Endothelial cell of umbilical vein (primary cell): ENCODE data around the gene SHOC2.

Source experiments
- CTCF ChIP-seq, 2 donors: IDR thresholded peaks; 1 replicate in 1 of 2; 2 replicates in 1 of 2; pipeline ENCODE4 v1.5.1; 2011; ENCODE audit warnings: low read length in 2 of 2, mild to moderate bottlenecking in 2 of 2, moderate library complexity in 2 of 2, control low read depth in 1 of 2, inconsistent platforms in 1 of 2, low read depth in 1 of 2; ENCODE audit not compliant: insufficient read depth in 1 of 2; ENCODE audit errors: extremely low read depth in 1 of 2
- EZH2 ChIP-seq: IDR thresholded peaks from 2 replicates; pipeline ENCODE4 v1.6.1; 2012; ENCODE audit warnings: borderline replicate concordance, low read depth, mild to moderate bottlenecking, moderate library complexity, low read length, inconsistent platforms; ENCODE audit not compliant: severe bottlenecking
- FOS ChIP-seq: IDR thresholded peaks from 2 replicates; pipeline ENCODE4 v1.6.1; 2011; ENCODE audit warnings: mild to moderate bottlenecking, low read length, moderate library complexity, borderline replicate concordance; ENCODE audit not compliant: insufficient read depth
- JUN ChIP-seq: IDR thresholded peaks from 2 replicates; pipeline ENCODE4 v1.6.1; 2011; ENCODE audit warnings: borderline replicate concordance, low read depth; ENCODE audit not compliant: insufficient read length, insufficient read depth
- MAX ChIP-seq: IDR thresholded peaks from 2 replicates; pipeline ENCODE4 v1.6.1; 2011; ENCODE audit not compliant: insufficient read depth, insufficient read length
- MYC ChIP-seq: IDR thresholded peaks from one replicate; pipeline ENCODE4 v1.6.1; 2011; ENCODE audit warnings: mild to moderate bottlenecking, low read depth, low read length
- POLR2A ChIP-seq: IDR thresholded peaks from 2 replicates; pipeline ENCODE4 v1.6.1; 2012; ENCODE audit warnings: low read depth, mild to moderate bottlenecking, control low read depth, low read length
- POLR2AphosphoS5 ChIP-seq: IDR thresholded peaks from 2 replicates; pipeline ENCODE4 v1.6.1; 2012; ENCODE audit warnings: low read depth, mild to moderate bottlenecking, control low read depth, low read length, moderate library complexity; ENCODE audit not compliant: insufficient read depth

- TF ChIP-seq POLR2A (no peak), FOS (no peak), JUN (no peak), CTCF (IDR thresholded peaks at IDR 0.05; ENCODE audit: extremely low read depth in 1 of 2, insufficient read depth in 1 of 2, low read depth in 1 of 2, low read length in 2 of 2) (peak in 1 of 2 donors; percentile 6), EZH2 (no peak), POLR2AphosphoS5 (no peak), MAX (no peak), MYC (no peak)
Measured at GRCh38 chr10:110872145-110872983, 47.0 kb upstream of the SHOC2 start.
